Measurements from ENCODE around the gene PHF20.
"Not testable (repeated sequence)": the region's sequence is repeated elsewhere in the genome, so short reads cannot be mapped to it uniquely, and the experiment has no call there.

The PHF20 gene

DNA sequence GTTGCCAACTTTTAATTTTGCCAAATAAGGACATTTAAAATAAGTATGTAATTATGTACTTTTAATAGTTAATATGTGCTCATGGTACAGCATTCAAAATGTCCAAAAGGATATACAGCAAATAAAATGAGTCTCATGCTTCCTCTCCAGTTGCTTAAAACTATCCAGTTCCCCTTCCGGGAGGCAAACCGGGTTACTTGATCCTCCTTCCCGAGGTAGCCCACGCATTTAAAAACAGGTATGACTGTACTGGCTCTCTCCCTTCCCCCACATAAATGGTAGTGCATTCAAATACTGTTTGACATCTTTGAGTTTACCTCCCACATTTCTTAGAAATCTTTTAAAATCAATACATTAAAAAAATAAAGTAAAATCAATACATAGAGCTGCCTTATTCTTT is 66.4 kb downstream of the PHF20 start:
- DNase-seq: no peak

DNA sequence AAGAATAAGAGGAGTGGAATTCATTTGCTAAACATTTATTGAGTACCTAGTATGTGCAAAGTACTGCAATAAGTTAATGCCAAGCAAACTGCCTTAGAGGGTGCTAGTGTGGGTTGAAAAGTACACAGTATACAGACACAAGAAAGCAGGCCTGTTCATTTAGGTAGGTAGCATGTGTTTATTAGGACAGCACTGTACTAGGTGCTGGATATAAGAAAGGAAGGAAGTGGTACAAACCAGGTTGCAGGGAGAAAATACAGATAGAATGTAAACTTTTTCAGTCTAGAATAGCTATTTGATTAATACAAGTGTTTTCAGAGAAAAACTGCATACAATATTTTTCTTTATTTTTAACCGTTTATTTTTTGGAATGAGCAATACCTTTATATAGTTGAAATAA is 68.1 kb downstream of the PHF20 start:
- no peak for DNase-seq

DNA sequence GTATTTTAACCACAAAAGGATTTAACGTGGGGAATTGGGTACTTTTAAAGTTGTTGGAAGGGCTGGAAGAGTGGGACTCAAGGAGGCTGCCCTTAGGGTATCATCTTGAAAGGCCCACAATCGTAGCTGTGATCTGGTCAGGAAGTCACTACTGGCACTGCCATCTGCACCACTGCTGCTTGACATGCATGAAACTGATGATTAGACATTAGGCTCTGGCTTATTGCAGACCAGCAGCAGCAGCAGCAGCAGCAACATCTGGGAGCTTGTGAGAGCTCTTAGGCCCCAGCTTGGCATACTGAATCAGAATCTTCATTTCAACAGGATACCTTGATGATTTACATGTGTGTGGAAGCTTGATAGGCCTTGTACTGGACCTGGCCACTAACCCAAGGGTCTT is 68.6 kb downstream of the PHF20 start:
- DNase-seq: no peak

DNA sequence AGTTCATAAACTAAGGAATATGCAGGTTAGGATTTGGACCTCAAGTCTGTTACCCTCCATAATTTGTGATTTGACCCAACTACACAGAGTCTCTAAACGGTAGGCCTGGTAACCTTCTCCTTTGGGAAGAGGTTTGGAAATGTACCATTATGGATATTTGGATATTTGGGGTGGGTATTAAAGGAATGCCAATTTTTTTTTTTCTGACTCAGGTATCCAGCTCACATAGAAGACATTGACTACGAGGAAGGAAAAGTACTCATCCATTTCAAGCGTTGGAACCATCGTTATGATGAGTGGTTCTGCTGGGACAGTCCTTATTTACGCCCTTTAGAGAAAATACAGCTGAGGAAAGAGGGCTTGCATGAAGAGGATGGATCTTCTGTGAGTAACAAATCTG is 70.5 kb downstream of the PHF20 start:
- DNase-seq: no peak

DNA sequence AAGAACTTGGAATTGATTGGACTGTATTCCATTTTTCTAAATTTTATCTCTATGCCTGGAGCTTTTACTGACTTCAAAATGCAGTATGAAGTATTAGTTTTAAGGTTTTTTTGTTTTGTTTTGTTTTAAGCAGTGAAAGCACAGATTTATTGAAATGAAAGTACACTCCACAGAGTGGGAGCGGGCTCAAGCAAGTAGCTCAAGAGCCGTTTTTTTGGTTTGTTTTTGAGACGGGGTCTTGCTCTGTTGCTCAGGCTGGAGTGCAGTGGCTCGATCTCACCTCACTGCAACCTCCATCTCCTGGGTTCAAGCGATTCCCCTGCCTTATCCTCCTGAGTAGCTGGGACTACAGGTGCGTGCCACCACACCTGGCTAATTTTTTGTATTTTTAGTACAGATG is 72.1 kb downstream of the PHF20 start:
- not testable (repeated sequence) for DNase-seq

DNA sequence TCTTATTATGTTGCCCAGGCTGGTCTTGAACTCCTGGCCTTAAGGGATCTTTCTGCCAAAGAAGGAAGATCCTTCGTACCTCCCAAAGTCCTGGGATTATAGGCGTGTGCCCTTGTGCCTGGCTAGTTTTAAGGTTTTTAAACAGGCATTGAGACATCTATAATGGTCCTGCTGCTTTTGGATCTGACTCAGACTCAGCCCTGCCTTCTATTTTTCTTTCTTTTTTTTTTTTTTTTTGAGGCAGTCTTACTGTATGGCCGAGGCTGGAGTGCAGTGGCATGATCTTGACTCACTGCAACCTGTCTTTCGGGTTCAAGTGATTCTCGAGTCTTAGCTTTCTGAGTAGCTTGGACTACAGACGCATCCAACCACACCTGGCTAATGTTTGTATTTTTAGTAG is 73.7 kb downstream of the PHF20 start:
- no peak for DNase-seq

DNA sequence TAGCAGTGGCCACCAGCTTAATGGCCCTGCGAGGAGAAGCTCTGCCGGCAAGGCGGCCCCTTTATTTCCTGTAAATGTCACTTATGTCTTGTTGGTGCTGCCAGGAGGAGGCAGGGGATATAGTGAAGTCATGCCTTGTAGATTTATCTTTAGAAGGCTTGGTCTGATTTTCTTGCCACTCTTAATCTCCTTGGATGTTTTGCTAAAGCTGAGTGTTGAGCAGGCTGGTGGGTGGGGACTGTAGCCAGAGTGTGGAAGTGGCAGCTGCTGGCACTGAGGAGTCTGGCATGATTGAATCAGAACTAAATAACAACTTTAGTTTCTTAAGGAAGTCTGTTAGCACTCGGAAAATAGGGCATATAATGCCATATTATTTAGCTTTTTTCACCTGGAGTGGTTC is 77.9 kb downstream of the PHF20 start:
- DNase-seq: peak in 10 of 51 donors; percentile 1 to 63 (median 6)

DNA sequence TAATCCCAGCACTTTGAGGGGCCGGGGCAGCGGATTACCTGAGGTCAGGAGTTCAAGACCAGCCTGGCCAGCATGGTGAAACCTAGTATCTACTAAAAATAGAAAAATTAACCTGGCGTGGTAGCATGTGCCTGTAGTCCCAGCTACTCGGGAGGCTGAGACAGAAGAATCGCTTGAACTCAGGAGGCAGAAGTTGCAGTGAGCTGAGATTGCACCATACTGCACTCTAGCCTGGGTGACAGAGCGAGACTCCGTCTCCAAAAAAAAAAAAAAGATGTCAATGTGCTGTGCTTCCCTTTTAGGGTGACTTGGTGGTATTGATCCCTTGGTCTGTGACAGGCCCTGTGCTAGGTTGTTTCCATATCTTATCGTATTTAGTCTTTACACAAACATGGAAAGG is 79.8 kb downstream of the PHF20 start:
- not testable (repeated sequence) for DNase-seq

DNA sequence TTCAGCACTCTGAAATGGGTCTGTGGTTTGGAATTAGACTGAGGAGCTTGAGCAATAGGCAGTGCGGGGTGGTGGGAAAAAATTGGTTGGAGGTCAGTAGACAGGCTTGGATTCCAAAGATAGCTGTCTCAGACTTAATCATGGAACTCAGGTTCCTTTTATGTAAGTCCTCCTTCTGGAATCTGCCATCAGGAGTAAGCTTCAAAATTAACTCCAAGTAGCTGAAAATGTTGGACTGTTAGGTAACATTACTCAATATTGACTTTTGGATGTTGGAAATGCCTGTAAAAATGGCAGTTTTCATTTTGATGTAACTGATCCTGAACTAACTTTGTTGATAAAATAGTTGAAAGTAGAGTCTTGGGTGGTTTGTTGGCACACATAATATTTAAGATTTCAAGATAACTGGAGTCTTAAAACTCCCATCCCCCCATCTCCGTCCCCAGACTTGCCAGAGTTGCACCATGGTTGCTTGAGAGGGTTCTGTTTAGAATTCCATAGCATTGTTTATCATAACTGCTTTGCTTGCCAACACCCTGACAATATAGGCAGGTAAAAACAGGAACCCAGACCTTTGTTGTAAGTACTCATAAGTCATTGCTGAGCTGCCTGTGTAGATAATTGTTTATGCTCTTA is 83.0 kb downstream of the PHF20 start:
- no peak for DNase-seq

DNA sequence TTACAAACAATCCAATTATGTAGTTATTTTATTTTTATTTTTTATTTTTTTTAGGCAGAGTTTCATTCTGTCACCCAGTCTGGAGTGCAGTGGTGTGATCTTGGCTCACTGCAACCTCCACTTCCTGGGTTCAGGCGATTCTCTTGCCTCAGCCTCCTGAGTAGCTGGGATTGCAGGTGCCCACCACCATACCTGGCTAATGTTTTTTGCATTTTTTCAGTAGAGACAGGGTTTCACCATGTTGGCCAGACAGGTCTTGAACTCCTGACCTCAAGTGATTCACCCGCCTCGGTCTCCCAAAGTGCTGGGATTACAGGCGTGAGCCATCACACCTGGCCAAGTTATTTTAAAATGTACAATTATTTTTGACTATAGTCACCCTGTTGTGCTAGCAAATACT is 83.8 kb downstream of the PHF20 start:
- DNase-seq: not testable (repeated sequence)

DNA sequence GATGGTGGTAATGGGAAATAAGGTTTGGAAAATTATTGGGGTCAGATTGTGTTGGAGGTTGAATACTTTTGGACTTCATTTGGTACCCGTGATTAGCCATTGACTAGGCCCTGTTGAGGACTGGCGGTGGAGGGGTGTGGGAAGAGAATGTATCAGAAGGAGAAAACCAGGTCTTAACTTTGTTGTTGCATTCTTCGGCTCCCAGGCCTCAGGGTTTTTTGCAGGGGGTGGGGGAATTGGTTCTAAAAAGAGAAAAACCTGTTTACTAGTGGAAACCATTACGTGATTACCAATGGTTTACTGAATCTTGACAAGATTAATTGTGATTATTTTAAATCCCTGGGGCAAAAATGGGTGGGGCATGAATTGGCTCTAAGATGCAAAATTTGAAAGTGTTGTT is 85.1 kb downstream of the PHF20 start:
- no peak for DNase-seq

DNA sequence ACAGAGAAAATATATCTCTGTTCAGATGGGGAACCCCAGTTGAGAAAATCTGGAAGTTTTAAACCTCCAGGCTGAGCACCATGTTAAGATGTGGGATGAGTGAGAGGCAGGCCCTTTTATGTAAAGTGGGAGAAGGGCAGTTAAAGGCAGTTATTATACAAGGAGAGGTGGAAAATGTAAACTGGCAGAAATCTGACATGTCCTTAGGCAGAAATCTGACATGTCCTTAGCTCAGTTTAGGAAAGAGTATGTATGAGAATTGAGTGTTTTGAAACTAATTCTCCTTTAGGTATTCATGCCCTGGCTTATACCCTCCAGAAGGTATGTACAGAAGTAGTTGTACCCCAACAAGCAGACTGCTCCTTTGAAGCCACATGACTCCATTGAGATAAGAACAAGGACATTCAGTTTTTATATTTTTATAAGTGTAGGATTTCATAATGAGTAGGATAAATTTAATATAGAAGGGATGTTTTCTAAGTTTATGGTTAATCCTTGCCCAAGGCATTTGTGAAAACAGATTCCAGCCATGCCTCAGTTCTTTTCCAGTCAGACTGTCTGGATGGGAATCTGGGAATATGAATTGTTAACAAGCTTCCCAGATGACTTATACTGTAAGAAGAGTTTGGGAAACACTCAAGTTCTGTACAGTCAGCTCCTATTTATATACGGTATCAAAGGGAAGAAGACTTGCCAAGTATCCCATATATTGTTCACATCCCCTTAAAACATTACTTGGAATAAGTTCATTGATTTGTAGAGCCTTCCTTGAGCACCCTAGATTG is 94.8 kb downstream of the PHF20 start:
- no peak for DNase-seq

DNA sequence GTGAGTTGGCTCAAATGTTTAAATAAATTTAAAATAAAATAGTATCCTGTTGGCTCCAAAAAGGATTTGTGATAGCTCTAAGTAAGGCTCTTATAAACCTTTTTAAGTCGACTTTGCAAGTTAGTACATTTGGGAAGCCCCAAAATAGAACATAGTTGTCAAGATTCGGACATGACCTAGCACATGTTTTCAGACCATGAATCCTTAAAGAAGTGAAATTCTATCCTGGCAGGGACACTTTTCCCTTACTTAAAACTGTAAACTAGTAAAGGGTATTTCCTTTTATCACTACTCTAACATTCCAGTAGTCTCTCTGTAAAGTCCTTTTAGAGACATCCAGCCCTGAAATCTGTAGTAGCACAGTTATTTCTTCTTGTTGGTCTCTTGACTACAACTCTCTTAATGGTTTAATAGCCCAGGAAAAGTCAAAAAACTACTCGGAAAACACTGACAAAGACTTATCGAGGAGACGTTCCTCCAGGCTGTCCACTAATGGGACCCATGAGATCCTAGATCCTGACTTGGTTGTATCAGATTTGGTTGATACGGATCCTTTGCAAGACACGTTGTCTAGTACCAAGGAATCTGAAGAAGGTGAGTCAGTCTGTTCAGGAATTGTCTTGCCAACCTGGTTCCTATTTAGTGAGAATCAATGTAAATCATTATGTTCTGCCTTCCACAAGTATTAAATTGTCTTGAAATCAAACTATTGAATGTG is 98.9 kb downstream of the PHF20 start:
- DNase-seq: no peak

DNA sequence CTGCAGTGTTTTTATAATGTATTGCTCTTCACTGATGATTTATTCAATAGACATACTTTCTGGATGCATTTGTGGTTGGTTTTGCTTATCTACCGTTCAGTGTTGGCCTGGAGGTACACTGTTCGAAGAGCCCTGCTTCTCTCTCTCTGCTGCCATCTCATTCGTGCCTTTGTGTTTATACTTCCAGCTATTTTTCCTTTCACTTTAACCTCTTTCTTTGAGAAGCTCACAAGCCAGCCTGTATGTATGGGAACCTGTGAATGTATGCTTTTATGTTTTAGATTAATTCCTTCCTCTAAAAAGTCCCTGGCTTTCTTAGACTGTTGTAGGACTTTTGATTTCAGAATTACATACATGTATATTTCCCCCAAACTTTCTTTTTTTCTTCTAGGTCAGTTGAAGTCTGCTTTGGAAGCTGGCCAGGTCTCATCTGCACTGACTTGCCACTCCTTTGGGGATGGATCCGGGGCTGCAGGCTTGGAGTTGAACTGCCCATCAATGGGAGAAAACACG is 99.5 kb downstream of the PHF20 start:
- DNase-seq: peak in 1 of 51 donors; percentile 2

DNA sequence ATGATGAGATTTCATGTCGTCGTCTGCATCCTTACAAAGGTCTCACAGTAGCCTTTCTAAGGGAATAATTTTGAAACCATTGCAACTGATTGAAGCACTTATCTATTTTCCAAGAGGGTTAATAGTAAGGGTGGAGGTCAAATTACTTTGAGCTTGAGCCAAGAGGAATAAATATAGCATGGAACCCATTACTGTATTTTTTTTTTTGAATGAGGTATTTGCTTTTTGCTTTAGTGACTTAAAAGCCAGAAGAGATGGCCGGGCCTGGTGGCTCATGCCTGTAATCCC is 104.2 kb downstream of the PHF20 start:
- no peak for DNase-seq

DNA sequence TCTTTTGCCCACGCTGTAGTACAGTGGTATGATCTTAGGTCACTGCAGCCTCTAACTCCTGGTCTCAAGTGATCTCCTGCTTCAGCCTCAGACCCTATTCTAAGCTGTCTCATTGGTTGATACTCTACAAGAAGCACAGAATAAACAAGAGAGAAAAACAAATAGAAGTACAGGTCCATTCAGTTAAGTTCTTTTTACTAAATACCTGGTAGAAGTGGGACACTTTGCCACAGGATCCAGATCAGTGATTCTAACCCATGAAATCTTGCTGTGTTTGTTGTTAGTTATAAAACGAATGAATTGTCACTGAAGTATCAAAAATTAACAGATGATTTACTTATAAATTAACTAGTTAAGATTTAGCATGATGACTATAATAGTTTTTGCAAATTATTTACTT is 105.8 kb downstream of the PHF20 start:
- no peak for DNase-seq

DNA sequence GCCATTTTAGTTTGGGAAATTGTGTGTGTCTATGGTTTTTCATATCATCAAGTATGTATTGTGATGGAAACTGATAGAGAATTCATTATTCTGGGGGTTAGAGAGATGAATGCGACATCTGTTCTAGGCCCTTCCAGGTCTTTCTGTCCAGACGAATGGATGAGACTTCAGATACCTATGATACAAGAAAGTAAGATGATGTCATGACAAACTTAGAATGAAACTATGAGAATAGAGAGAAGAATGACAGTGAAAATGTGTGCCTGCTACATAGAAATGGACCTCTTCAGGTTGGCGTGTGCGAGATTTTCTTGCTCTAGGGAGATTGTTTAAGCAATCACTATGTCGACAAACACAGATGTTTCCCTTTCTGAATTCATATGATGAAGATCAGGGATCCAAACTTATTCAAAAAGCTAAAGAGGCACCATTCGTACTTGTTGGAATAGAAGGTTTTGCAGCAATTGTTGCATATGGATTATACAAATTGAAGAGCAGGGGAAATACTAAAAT is 106.4 kb downstream of the PHF20 start:
- DNase-seq: no peak

DNA sequence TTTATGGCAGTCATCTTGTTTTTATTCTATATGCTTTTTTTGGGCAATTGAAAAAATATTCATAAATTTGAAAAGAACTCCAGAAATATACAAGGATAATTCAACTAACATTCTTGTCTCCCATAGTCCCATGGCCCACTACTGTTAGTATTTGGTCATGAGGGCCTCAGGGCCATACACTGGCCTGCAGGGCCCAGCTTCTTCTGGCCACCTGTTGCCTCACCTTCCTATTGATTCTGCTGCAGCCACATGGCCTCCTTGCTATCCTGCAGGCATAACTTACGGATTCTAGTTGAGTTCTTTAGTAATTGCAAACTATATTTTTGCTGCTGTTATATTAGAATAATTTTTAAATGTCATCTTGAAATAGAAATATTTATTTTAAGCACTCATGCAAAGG is 109.9 kb downstream of the PHF20 start:
- no peak for DNase-seq

DNA sequence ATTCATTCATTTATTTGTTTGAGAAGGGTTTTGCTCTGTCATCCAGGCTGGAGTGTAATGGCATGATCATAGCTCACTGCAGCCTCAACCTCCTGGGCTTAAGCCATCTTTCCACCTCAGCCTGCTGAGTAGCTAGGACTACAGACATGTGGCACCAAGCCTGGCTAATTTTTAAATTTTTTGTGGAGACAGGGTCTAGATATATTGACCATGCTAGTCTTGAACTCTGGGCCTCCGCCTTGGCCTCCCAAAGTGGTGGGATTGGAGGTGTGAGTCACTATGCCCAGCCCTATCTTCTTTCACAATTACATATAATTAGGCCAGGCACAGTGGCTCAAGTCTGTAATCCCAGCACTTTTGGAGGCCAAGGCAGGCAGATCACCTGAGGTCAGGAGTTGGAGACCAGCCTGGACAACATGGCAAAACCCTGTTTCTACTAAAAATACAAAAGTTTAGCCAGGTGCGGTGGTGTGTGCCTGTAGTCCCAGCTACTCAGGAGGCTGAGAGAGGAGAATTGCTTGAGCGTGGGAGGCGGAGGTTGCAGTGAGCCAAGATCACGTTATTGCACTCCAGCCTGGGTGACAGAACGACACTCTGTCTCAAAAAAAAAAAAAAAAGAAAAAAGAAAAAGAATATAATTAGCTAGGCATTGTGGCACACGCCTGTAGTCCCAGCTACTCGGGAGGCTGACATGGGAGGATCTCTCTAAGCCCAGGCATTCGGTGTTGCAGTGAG is 110.8 kb downstream of the PHF20 start:
- not testable (repeated sequence) for DNase-seq

DNA sequence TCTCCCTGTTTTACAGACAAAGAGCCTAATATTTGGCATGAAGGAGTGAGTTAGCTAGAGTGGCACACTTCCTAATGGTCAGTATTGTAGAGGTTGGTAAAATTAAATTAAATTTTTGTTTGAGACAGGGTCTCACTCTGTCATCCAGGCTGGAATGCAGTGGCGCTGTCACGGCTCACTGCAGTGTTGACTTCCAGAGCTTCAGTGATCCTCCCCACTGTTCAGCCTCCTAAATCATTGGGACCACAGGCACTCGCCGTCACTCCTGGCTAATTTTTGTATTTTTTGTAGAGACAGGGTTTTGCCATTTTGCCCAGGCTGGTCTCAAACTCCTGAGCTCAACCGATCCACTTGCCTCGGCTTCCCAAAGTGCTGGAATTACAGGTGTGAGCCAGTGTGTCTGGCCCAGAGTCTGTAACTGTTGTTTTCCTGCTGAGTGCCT is 111.5 kb downstream of the PHF20 start:
- DNase-seq: no peak

DNA sequence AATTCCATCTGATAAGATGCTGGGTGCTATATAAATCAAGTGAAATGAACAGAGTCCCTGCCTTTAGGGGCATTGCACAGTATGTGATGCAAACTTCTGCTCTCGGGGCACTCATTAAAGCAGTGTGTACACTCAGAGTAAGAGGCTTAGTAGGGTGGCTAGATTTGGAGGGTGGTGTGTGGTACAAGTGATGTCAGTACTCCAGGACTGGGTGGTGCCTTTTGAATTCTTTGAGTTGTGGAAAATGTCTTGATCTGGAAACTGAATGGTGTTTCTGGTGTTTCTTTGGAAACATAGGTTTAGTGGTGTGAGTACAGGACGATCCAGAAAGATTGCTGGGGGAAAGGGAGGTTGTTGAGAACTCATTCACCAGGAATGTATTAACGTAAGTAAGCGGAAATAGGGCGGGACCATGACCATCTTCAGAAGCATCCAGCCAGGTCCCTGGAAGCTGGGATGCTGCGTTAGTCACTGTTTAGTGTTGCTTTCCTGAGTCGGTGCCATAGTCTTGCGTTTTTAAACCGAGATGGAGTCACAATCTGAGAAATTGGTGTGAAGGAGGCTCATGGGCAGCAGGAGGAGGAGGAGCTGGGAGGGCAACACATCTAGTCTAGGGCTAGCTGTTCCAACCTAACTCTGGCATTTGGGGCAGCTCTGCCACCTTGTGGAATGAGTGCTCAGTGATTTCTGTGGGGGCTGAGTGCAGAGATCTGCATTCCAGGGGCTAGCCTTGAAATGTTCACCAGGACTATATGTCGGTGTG is 112.1 kb downstream of the PHF20 start:
- peak in 46 of 51 donors; percentile 2 to 77 (median 35) for DNase-seq

Measured in hypothalamus (tissue), 51 donors.